HG03135 (cell line): Measurements from ENCODE around the gene RPAP3.

Source experiments
- ATAC-seq: cut with Tn5 transposase; IDR thresholded peaks from one replicate; pipeline ENCODE4 v1.9.1; 2021; ENCODE audit warnings: mild to moderate bottlenecking, moderate library complexity; ENCODE audit not compliant: unreplicated experiment

The RPAP3 gene

DNA sequence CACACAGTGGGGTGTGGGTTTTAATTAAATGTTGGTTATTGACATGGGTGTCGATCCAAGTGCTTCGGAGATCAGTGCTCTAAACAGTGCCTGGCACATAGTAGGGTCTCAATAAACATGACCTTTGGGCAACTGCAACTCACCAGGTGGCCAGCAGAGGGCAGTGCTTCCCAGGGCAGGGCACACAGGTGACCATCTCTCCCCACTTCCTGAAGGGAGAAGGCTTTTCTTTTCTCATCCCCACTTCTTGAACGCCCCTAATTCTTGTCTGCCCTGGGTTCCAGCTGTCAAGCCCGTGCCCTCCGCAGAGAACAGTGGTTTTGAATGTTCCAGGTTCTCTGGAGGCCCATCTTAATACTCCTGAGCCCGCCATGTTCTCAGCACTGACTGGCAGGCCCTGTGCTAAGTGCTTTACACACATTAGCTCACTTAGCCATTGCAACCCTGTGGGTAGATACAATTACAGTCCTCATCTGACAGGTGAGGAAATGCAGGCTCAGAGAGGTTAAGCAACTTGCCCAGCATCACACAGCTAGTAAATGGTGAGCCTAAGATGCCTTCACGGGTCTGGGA is 36.5 kb upstream of the RPAP3 start:
- ATAC-seq, result no peak

DNA sequence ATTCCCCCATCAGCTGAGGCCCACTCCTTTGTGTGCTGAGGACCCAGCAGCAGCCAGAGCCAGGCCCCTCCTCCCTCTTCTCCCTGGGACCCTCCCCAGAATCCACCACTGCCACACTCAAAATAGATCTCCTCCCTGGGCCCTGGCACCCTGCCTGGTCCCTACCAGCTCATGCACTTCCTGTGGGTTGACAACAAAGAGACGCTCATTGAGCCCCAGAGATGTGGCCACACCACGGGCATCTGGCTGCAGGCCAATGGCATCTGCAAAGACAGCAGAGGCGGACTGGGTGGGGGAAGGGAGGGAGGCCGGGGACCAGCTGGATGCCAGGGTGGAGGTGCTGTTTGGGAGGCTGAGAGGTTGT is 35.5 kb upstream of the RPAP3 start:
- ATAC-seq, result no peak

DNA sequence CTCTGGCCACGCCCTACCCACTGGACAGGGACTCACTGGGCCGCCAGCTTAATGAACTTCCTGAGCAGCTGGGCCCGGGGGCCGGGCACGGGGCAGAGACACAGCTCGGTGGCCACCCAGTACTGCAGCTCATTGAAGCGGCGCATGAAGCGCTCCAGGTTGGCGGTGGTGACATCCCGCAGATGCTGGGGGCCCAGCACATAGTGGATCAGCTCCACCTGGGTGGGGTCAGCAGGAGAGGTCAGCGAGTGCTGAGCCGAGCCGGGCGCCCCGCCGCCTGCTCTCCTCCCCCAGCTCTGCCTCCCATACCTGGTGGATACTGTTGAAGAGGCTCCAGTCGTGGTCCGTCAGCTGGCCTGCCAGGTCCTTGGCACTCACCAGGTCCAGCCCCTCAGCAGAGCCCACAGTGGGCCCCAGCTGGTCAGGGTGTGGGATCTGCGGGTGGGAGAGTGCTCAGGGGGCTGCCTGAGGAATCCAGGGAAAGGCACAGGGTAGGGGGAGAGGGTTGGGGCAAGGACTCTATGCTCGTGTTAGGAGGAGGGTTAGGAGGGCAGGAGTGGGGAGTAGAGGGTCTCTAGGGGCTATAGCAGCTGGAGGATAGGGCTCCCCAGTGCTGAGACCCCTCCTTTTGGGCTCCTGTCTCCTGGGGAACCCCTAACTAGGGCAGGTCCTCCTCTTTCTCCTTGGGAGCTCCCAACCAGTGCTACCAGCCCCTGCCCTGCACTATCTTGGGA is 34.9 kb upstream of the RPAP3 start:
- peak; percentile 48 for ATAC-seq

DNA sequence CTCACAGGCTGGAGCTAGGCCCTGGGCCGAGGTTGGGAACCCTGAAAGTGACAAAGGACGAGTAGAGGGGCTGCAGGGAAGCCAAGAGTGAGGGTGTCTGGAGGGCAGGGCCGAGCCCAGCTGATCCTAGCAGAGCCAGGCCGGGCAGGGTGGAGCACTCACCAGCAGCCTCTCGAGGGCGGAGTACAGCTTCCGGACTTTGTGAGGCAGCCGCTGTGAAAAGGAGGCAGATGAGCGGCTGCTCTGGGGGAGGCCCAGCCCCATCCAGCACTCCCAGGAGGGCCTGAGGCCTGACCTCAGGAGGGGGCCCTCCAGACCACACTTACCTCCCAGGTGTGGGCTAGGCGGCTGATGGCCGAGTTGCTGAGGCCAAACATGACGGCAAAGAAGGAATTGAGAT is 34.1 kb upstream of the RPAP3 start:
- peak; percentile 66 for ATAC-seq

DNA sequence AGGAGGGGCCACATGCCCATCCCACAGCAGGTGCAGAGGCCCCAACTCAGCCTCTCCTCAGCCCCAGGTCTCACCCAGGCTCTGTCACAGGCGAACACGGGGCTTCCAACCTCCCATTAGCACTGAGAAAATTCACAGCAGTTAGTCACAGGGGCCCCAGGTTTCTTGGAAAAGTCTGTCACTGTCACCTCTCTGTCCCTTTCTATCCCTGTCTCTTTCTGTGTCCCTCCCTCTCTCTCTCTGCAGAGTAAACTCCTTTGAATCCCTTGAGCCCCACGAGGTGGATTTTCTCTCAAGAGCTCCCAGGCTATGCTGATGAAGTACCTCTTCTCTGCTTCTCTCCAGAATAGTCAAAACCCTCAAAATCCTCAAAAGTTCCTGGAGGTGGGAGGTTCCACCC is 33.5 kb upstream of the RPAP3 start:
- ATAC-seq, result no peak

DNA sequence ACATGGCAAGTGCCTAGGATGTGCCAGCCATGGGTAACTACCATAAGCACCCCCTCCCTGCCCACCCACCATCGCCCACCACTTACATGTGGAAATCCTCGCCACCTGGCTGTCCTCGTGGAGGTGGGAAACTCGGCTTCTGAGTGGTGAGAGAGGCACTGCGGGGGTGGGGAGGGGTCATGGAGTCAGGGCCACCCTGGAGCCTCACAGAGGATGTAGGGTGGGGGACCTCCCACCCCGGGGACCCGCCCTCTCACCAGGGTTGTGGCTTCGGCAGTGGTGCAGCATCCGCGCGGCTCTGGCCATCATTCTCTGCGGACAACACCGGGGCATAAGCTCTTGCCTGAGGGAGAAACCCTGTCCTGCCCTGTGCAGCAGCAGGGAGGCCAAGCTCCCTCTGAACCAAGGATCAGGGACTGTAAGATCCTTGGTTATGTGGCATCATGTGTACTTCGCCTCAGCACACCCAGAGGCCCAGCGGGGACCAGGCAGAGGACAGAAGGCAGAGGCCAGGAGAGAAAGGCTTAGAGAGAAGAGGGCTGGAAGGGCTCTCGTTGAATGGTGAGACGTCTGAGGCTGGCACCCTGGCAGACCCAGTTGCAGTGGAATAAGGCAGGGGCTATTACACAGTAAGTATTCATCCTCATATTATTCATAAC is 32.2 kb upstream of the RPAP3 start:
- ATAC-seq, result no peak

DNA sequence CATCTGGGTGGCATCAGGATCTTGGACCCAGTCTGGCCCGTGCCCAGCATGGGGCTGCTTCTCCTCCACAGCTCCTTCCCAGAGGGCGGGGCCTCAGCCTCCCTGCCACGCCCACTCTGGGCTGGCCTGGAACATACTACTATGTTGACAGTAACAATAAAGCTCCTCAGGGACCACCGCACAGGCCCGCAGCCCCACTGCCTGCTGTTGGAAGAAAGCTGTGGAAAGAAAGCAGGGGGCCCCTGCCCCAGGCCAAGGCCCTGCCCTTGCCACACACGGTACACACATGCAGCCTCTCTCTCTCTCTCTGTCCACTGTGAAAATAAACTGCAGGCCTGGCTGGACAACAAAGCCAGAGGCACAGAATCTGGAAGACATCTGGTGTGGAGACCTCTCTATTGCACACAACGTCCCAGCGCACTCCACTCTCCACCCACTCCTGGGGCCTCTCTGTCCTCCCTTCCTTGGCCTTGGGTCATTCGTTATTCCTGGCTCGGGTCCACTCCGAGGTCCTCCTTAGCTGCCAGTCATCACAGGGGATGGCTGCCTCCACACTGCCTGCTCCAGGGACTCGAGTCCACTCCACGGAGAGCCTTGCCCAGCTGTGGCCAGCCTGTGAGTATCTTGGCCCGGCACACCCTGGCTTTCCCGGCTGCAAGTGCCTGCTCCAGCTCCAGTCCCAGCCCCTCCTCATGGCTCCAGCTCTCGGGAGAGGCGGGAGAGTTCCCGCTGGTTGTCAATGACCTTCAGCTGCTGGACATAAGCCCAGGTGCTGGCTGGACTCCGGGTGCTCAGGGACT is 31.2 kb upstream of the RPAP3 start:
- no peak for ATAC-seq

DNA sequence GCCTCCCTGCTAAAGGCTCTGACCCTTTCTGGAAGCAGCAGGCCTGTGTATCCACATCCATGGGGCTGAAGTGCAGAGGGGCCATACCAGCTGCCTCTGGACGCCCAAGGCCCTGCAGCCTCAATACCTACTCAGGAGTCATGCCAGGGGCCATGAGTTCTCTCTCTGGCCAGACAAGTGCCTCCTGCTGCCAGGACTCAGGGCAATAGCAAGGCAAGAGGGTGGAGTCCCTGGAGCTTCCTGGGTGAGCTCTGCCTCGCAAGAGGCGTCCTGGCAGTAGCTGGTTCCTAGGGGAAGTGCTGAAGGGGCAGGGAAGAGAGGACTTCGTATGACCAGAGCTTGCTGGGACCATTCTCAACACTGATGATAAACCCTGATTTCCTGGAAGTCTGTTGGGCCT is 30.4 kb upstream of the RPAP3 start:
- no peak for ATAC-seq

DNA sequence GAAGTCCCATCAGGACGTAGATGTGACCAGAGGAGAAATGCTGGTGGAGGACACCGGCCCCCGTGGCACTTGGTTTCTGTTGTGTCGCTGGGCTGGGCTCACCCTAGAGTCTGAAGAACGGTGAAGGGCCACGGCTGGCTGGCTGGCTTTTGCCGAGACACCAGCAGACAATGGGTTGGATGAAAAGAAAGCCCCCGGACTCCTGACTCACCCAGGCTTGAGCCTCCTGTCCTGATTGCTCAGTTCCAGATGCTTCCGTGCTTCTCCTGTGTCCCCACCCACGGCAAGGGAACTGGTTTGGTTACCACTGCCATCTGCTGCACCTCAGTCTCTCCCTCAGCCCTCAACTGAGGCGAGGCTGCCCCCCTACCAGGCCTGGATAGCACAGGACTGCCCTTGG is 29.8 kb upstream of the RPAP3 start:
- ATAC-seq, result no peak

DNA sequence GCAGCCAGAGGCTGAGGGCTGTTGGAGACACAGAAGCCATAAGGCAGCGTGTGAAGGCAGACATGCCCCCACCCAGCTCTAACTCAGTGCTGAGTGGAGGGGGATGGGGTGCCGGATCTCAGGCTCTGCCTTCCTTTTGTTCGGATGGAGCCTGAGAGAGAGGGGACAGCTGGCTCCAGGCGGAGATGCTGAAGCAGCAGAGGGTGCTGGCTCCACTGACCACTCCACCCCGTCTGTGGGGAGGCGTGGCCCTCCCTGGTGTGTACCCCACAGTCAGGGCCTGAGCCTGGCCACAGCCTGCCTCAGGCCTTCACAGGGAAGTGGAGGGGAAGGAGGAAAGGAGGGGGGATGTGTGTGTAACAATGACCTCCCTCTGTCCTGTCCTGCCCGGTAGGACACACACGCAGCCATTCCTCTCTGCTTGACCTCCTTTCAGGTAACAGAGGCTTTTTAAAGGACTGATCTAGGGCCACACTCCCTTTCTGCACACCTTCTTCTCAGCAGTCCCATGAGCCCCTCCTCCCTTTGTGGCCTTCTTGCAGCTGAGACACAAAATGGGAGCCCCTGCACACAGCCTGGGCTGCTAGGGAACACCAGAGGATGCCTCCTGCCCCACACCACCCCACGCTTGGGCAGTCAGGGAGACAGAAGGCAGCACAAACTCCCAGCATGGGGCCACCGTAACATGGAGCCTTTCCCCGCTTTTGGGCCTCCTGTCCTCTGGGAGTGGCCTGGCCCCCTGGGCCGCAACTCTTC is 29.1 kb upstream of the RPAP3 start:
- no peak for ATAC-seq

DNA sequence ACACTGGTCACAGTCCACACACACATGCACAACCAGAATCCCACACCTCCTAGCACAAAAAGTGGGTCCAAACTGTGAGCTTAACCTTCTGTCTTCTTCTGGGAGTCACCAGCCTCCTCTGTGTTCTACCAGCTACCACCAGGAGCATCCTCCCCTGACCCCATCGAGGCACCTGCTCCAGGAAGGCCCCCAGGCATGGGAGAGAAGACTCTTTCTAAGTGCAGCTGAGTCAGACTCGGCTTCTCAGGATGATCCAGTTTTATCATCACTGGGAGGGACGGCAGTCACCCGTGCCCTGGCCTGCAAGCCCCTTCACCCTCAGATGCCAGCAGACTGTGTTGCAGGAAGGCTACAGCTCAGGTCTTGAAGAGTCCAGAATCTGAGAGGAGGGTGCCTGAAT is 27.3 kb upstream of the RPAP3 start:
- no peak for ATAC-seq

DNA sequence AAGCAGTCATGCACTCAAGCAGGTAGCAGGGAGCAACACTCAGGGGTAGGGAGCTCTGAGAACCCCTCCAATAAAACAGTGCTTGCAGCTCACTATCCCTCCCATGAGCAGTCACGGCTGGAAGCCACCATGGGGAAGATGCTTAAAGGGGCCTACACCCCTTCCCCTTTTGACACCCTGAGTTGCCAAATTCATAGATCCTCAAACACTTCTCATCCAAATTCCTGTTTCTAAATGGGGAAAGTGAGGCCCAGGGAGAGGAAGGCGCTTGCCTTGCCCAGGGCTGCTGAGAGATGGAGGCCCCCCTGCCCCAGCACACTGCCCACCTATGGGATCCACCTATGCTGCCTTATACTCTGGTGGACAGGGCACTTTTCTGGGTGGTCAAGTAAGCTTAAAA is 26.7 kb upstream of the RPAP3 start:
- ATAC-seq, result no peak

DNA sequence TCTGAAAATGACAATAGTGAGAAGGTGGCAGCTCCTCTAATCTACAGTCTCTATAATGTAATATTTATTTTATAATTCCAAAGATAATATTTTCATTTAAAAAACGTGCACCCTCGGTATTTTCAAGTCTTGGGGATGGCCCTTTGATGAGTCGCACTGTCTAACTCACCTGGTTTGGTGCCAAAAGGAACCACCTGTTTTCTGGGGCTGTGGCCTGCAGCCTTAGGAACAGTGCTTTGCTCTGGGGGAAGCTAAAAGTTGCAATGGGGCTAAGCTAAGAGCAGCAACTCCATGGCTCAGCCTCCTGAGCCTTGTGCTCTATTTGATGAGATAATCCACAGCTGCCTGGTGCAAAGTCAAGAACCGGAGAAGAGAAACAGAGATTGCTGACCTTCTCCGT is 25.9 kb upstream of the RPAP3 start:
- ATAC-seq, result no peak

DNA sequence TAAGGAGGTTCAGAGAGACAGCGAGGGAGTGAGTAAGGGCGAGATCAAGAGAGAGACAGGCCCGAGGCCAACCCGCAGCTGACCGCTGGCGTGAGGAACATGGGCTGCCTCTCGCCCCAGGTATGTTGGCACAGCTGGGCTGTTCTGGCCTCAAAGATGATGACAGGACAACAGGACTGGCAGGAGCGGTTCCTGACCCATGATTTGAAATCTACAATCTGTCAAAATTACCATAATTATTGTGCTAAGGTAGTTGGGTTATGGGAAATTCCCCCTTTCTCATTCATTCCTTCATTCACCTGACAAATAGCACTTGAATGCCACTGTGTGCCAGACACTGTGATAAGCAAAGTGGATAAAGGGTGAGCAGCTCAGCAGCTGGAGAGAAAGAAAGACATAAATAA is 24.5 kb upstream of the RPAP3 start:
- no peak for ATAC-seq

DNA sequence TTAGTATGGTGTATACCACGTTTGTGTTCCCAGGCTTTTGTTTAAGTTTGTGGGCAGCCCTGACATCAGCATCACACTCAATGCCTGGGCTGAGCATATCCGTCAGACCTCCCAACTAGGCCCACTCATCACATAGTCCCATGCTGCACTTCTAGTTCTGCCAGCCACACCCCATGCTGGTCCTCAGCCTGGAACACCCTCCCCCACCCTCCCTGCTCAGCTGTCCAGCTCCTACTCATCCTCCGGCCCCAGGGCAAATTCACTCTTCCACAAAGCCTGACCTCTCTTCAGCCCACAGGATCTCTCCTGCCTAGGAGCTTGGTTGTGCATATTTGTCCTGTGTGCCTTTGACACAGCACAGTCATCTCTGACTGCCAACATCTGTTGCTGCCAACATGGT is 23.4 kb upstream of the RPAP3 start:
- ATAC-seq, result no peak

DNA sequence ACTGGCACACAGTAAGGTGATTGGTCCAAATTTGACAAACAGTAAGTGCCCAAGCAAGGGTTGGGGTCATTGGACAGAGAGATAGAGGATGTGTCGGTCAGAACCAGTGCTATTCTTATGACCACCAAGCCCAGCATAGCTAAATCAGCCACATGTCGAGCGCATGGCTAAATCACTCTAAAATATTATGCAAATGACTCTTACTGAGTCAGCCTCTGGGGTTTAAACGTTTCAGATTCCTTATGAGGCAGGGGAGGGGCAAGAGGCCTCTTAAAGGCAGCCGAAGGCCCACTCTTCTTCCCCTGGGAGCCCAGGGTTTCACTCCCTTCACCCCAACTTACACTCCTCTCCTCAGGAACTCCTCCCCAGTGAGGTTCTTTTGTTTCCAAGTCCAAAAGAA is 20.1 kb upstream of the RPAP3 start:
- ATAC-seq, result no peak

DNA sequence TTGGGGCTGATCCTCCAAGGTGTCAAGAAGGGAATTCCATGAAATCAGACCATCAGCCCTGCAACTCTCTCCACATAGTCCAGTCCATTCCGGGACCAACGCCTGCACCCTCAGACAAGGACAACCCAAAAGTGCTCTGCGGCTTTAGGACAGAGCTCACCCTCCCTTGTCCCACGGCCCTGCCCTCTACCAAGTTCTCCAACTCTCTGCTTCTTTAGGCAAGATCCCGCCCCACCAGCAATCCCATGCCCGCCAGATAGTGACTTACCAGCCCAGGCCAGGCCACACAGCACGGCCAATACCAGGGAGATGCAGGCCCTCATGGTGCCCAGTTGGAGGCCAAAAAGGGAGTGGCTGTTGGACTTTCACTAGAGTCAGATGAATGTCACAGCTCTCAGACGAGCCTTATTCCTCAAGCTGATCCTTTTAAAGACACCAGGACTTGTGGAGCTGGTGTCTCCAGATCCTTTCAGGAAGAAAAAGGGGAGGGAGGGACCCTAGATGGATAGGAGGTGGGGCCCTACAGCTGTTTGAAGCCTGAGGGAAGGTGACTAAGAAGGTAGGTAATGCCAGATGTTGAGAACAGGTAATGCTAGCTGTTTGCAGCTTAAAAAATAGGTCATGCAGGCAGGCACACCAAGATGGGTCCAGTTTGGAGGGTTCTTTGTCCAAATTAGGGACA is 19.4 kb upstream of the RPAP3 start, which contains the start of gene ENDOU:
ENDOU (minus strand) TSS at position 400 of the 682 bp plus-strand sequence; CDS start at position 323, 77 bp downstream.
- no peak for ATAC-seq

DNA sequence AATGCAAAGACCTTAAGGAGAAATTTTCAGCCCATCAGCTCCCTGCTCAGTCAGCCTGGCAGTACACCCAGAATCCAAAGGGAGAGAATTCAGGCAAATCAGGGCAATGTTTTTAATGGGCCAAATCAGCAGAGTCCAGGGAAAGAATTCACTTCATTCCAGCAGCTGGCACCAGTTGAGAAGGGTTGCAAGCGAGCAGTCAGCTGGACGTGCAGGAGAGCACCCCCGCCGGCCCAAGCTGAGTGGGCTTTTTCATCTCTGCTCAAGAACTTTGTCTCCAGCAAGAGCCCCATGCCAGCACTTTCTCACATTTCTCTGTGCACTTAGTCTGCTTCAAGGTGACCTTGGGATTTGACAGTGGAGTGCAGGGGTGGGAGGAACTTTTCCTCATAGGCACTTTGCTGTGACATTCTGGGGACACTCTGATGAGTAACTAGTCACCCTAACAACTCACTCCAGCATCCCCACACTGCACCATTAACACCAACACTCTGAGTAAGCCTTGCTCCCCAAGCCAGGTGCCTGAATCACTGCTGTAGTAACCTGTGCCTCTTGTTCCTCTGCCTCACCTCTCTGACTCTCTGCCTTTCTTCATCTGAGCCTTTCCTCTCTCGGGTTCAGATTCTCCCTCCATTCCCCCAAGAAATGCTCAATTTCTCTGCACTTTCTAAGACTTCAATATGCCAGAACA is 17.3 kb upstream of the RPAP3 start:
- no peak for ATAC-seq

DNA sequence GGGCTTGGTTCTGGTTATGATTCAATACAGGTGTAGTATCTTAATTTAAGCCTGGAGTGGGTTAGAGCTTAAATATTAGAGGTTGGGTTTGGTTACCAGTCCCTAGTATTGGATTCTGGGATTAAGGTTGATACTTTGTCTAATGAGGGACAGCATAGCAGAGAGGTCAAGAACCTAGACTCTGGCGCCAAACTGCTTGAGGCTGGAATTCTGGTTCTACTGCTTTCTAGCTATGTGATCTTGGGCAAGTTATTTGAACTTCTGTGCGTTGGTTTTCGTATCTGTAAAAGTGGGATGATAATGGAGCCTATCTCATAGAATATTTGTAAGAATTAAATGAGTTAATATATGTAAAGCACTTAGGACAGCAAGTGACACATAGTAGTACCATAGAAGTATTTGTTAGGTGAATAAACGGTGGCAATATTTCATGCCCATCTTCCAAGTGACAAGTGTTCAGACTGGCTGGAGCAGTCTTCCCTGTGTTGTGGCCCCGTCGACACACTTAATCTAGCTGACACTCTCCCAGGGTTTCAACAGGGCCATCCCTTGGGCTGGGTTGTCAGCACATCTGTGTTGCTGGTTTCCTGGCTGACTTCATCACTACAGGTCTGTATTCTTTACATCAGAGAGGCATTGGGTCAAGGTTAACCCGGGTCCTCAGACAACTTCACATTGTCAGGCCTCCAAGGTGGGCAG is 16.5 kb upstream of the RPAP3 start:
- ATAC-seq, result no peak
